ENCODE results near the gene ONECUT1.

Gene ONECUT1

DNA sequence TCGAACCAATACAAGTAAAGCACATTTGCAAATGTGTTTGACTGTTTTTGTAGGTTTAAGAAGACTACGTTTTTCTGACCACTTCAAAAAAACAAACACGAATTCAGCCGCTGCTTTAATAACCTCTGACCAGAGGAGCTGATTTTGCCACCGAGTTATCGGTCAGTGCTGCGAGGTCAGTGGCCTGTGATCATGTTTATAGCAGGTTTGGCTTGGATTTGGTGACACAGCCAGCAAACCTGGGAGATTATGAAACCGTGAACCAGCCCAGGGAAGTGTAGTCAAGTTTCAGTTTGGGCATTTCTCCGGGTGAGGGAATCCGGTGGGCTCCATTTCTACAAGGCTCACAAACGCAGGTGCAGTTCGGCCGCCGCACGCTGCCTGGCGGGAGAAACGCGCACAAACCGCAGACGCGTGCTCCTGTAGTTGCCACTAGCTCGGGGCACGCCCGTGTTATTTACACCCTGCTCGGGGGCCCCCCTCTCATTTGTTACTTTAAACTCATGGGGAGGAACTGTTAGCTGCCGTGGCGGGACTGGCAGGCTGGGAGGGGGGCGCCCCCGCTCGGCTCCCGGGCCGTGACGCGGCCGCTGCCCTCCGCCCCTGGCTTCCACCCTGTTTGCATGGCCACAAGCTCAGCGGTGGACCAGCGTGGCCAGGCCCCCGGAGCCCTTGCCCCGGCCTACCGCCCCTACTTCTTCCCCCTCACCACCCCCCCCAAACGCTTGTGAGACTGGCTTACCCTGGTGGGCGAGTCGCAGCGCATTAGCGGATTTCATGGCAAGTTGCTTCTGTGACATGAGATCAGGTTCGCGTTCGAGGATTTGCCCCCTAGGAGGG lies 13.6 kb upstream of the ONECUT1 start:
- H3K4me1 ChIP-seq (ENCODE audit: control insufficient read depth, insufficient read depth, low read length) = peaks cover 7% of the 10 kb centered on the region
- peak overlapping the region; percentile 55 for H3K4me3 ChIP-seq (ENCODE audit: low read depth, low read length)
- peaks cover 78% of the 10 kb centered on the region for H3K27me3 ChIP-seq (ENCODE audit: control insufficient read depth, insufficient read depth, low read length)
- H3K36me3 ChIP-seq (ENCODE audit: control insufficient read depth, insufficient read depth, low read length) = no peaks in the 10 kb centered on the region
- H3K9me3 ChIP-seq (ENCODE audit: control insufficient read depth, insufficient read depth, low read length) = no peaks in the 10 kb centered on the region
- H3K9ac ChIP-seq (ENCODE audit: low read depth, low read length) = no peak overlapping the region

DNA sequence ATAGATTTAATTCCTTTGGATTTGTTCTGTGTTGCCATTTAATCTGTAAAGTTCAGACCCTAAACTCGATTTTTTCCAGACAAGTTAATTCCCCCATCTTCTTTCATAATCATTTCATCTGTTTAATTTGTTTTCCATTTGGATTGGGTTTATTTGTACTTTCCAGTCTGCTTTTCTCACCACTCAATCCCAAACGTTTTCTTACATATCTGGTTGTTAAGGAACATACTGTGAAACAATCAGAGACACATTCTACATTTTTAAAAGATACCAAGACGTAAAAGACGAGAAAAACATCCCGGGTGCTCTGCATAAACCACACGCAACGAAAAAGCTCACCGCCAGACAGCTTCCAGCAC lies 13.0 kb upstream of the ONECUT1 start:
- peak overlapping the region; percentile 55 for H3K4me3 ChIP-seq (ENCODE audit: low read depth, low read length)
- peaks cover 78% of the 10 kb centered on the region for H3K27me3 ChIP-seq (ENCODE audit: control insufficient read depth, insufficient read depth, low read length)
- no peak overlapping the region for H3K9ac ChIP-seq (ENCODE audit: low read depth, low read length)
- no peaks in the 10 kb centered on the region for H3K9me3 ChIP-seq (ENCODE audit: control insufficient read depth, insufficient read depth, low read length)
- H3K4me1 ChIP-seq (ENCODE audit: control insufficient read depth, insufficient read depth, low read length) = peaks cover 7% of the 10 kb centered on the region
- no peaks in the 10 kb centered on the region for H3K36me3 ChIP-seq (ENCODE audit: control insufficient read depth, insufficient read depth, low read length)

DNA sequence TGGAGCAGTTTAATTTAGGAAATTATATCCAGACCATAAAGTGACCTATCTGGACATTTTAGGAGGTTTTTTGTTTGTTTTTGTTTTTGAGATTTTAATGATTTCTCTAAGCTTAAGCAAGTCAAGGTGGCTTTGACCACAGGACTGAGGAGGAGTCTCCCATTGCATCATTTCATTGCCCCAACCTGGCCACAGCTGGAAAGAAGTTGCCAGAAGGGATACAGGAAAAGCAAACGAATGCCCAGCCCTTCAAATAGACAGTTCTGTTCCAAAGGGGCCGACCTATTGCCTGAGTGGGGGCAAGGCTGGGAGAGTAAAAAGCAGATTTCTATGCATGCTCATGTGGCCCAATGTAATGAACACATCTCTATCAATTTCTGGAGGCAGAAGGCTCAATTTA lies 12.0 kb upstream of the ONECUT1 start:
- Histone ChIP-seq H3K27me3 (ENCODE audit: control insufficient read depth, insufficient read depth, low read length) (peaks cover 78% of the 10 kb centered on the region), H3K9me3 (ENCODE audit: control insufficient read depth, insufficient read depth, low read length) (no peaks in the 10 kb centered on the region), H3K4me3 (ENCODE audit: low read depth, low read length) (no peak overlapping the region), H3K36me3 (ENCODE audit: control insufficient read depth, insufficient read depth, low read length) (no peaks in the 10 kb centered on the region), H3K4me1 (ENCODE audit: control insufficient read depth, insufficient read depth, low read length) (peaks cover 7% of the 10 kb centered on the region), H3K9ac (ENCODE audit: low read depth, low read length) (no peak overlapping the region)

DNA sequence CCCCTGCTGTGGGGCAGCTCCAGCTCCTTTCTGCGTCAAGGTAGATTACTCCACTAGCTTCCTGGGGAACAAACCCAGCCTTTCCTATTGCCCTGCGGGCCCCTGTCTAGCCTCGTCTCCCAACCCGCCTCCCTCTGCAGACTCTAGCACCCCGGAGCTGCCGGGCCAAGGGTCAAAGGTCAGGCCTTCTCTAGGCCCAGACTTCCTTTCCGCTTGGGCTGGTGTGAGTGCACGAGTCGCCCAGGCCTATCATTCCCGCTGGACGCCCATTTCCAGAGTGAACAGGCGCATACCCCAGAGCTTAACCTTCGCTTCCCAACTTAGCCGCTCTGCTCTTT lies 11.6 kb upstream of the ONECUT1 start:
- Histone ChIP-seq H3K27me3 (ENCODE audit: control insufficient read depth, insufficient read depth, low read length) (peaks cover 78% of the 10 kb centered on the region), H3K4me1 (ENCODE audit: control insufficient read depth, insufficient read depth, low read length) (peaks cover 7% of the 10 kb centered on the region)

DNA sequence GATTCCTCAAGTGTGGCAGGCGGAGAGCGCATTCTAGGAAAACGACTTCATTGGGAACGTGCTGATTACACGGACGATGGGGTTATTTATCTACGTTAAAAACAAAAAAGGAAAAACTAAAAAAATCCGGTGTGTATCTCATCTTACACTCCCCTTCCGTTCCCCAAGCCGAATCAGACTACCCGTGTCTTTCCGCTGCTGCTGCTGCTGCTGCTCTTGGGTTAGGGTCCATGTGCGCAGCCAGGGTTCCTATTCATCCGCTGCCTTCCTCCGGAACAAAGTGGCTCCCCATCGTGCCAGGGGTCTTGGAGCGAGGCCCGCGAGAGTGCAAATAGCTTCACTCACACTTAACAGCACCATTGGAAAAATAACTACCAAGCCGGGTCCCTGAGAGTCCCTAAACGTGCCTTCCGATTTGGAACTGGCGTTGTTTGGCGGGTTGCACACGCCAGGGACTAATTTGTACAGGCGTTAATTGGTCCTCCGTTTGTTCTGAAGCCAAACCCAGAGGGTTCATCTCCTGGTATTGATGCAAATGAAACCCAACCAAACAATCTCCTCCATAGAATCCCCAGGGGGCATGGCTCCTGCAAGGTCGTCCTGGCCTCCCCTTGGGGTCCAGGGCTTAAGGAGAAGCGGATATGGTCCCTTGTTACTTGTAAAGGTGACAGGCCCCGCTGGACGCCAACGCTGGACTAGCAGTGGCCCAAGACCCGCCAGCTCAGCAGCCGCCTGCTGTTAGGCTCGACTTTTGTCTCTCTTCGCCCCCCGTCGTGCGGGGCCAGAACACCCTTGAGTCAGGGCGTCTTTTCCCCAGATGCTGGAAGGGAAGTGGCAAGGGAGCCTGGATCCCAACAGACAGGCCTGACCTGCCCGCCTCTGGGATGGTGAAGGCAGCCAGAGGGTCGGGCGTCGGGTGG lies 11.0 kb upstream of the ONECUT1 start:
- H3K9me3 ChIP-seq (ENCODE audit: control insufficient read depth, insufficient read depth, low read length) = no peaks in the 10 kb centered on the region
- H3K4me3 ChIP-seq (ENCODE audit: low read depth, low read length) = peak overlapping the region; percentile 26
- H3K36me3 ChIP-seq (ENCODE audit: control insufficient read depth, insufficient read depth, low read length) = no peaks in the 10 kb centered on the region
- no peak overlapping the region for H3K9ac ChIP-seq (ENCODE audit: low read depth, low read length)
- H3K4me1 ChIP-seq (ENCODE audit: control insufficient read depth, insufficient read depth, low read length) = peaks cover 9% of the 10 kb centered on the region
- H3K27me3 ChIP-seq (ENCODE audit: control insufficient read depth, insufficient read depth, low read length) = peaks cover 78% of the 10 kb centered on the region

More for the DNA sequence above, 11.6 kb upstream of the ONECUT1 start:
- H3K4me3 ChIP-seq (ENCODE audit: low read depth, low read length) = no peak overlapping the region
- H3K9me3 ChIP-seq (ENCODE audit: control insufficient read depth, insufficient read depth, low read length) = no peaks in the 10 kb centered on the region
- H3K9ac ChIP-seq (ENCODE audit: low read depth, low read length) = no peak overlapping the region
- no peaks in the 10 kb centered on the region for H3K36me3 ChIP-seq (ENCODE audit: control insufficient read depth, insufficient read depth, low read length)

DNA sequence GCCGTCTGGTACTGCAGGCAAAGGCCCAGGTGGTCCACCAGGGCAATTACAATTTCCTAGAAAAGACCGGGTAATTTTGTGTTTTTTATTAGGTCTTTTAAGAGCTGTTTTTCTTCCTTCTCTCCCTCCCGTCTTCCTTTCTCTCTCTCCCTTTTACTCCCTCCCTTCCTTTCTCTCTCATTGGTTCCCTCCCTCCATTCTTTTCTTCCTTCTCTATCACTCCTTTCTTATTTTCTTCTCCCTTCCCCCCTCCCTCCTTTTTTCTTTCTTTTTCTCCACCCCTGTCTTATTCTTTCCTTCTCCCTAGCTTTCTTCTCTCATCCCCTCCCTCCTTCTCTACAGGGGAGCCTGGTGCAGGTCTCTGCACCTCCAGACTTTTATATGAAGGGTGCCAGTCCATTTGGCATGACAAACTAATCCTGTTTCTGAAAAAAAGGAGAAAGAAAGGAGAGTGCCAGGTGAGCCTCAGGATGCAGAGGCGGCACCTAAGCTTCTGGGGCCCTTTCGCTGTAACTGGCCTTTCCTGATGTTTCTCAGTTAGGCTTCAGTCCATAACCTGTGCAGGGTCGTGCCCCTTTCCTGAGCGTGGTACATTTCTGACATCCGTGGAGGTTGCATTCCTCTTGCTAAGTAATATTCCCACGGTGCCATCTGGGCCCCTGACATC lies 9.1 kb upstream of the ONECUT1 start:
- Histone ChIP-seq H3K27me3 (ENCODE audit: control insufficient read depth, insufficient read depth, low read length) (peaks cover 95% of the 10 kb centered on the region), H3K9ac (ENCODE audit: low read depth, low read length) (no peak overlapping the region), H3K9me3 (ENCODE audit: control insufficient read depth, insufficient read depth, low read length) (no peaks in the 10 kb centered on the region), H3K4me1 (ENCODE audit: control insufficient read depth, insufficient read depth, low read length) (peaks cover 12% of the 10 kb centered on the region), H3K36me3 (ENCODE audit: control insufficient read depth, insufficient read depth, low read length) (no peaks in the 10 kb centered on the region), H3K4me3 (ENCODE audit: low read depth, low read length) (peak overlapping the region; percentile 27)

DNA sequence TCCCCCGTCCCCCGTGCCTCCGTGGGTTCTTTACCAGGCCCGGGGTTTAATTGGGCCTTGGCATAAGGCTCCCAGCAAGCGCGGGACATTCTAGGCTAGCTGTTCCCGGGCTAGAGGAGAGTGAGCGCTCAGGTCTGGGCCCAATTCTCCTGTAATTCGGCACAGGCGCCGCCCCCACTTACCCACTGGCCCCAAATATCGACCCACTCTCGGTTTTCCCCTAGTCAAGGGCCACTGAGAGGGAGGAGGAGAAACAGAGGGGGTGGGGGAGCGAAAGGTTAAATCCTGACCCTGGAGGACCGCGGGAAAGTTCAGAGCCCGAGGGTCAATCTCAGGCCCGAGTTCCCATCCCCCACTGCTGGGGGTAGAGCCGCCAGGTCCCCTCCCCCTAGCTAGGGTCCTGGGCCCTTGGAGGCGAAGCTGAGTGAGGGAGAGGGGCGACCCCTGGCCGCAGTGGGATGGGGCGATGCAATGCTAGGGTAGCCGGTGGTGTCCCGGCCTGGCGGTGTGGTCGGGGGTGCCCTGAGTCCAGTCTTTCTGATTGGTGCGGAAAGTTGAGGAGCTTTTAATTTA lies 8.5 kb upstream of the ONECUT1 start:
- Histone ChIP-seq H3K4me1 (ENCODE audit: control insufficient read depth, insufficient read depth, low read length) (peaks cover 15% of the 10 kb centered on the region), H3K36me3 (ENCODE audit: control insufficient read depth, insufficient read depth, low read length) (no peaks in the 10 kb centered on the region), H3K9ac (ENCODE audit: low read depth, low read length) (no peak overlapping the region), H3K4me3 (ENCODE audit: low read depth, low read length) (peak overlapping the region; percentile 27), H3K9me3 (ENCODE audit: control insufficient read depth, insufficient read depth, low read length) (no peaks in the 10 kb centered on the region), H3K27me3 (ENCODE audit: control insufficient read depth, insufficient read depth, low read length) (peaks cover 100% of the 10 kb centered on the region)

DNA sequence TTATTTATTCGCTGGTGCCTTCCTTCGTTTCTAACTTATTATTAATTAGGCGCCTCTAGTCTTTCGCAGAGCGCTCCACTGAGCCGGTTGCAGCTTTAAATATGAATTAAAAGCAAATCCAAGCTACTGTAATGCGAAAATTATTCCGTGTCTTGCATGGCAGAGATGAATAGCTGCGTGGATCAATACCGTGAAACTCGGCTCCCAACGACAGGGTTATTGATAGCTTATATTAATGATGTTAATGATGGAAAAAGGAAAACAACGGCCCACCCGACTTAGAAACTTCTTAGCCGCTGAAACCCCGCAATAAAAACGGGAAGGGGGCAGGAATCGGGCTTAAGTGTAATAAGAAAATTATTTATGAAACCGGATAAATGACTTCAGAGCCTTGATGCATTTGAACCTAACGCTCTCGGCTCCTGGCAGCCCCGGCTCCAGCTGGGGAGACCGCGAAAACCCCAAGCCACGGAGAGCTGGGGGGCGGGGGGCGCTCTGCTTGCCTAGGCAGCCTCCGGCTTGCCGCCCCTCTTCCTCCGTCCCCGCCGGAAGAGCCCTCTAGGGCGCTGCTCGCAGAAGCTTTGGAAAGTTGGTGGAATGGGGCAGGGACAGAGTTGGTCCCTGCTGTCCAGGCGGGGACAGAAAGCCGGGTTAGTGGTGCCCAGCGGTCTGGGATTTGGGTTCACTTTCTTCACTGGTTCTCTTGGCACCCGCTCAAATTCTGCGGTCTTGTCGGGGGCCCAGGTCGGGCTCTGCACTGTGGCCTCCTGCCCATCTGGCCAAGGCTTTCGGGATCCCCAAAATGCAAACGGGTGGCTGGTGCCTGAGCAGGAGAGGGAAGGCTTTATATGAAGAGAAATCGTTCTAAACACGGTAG lies 7.7 kb upstream of the ONECUT1 start:
- Histone ChIP-seq H3K9ac (ENCODE audit: low read depth, low read length) (no peak overlapping the region), H3K9me3 (ENCODE audit: control insufficient read depth, insufficient read depth, low read length) (no peaks in the 10 kb centered on the region), H3K36me3 (ENCODE audit: control insufficient read depth, insufficient read depth, low read length) (no peaks in the 10 kb centered on the region), H3K4me1 (ENCODE audit: control insufficient read depth, insufficient read depth, low read length) (peaks cover 18% of the 10 kb centered on the region), H3K27me3 (ENCODE audit: control insufficient read depth, insufficient read depth, low read length) (peaks cover 100% of the 10 kb centered on the region), H3K4me3 (ENCODE audit: low read depth, low read length) (peak overlapping the region; percentile 27)

DNA sequence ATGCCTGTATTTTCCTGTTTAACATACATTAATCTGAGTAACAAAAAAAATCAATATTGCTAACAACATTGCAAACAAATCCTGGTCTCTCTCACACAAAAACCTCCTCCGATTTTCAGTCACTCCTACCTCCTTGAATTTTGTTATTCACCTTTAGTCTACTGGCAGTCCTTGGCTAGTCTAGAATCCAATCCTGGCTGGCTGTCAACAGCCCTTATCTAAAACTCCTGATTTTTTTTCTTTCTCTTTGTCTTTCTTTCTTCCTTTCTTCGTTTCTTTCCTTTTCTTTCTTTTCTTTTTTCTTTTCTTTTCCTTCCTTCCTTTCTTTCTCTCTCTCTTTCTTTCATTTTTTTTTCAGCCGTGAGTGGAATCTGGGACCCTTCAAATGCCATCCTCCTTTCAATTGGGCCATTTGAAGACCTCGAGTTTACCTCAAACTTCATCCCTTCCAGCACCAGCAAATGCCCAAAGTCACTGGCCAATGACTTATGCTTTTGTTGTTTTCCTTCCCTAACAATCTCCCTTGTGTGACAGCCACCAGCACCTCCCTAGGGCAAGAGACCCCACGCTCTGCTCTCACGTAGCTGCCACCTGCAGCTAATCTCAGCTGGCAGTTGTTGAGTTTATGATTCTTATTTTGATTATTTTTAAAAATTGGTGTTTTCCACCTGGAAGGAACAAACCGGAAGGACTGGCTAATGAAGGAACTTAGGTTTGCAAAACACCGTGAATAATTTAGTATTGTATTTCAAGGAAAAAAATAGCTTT lies 6.8 kb upstream of the ONECUT1 start:
- peak overlapping the region; percentile 30 for H3K4me3 ChIP-seq (ENCODE audit: low read depth, low read length)
- peaks cover 26% of the 10 kb centered on the region for H3K4me1 ChIP-seq (ENCODE audit: control insufficient read depth, insufficient read depth, low read length)
- no peak overlapping the region for H3K9ac ChIP-seq (ENCODE audit: low read depth, low read length)
- peaks cover 100% of the 10 kb centered on the region for H3K27me3 ChIP-seq (ENCODE audit: control insufficient read depth, insufficient read depth, low read length)
- H3K36me3 ChIP-seq (ENCODE audit: control insufficient read depth, insufficient read depth, low read length) = no peaks in the 10 kb centered on the region
- H3K9me3 ChIP-seq (ENCODE audit: control insufficient read depth, insufficient read depth, low read length) = no peaks in the 10 kb centered on the region

DNA sequence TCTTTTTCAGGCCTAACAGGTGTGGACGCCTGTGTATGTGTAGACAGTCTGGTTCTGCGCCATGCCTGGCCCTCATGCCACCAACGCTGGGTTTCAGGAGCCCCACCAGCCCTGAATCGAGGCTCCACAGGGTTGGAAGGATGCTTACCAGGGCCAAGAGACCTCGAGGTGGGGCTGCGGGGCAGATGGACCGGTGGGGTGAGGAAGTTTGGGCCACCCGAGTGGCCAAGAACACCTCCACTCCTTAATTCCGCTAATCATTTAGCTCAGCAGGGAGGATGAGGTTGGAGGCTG lies 6.0 kb upstream of the ONECUT1 start:
- no peaks in the 10 kb centered on the region for H3K9me3 ChIP-seq (ENCODE audit: control insufficient read depth, insufficient read depth, low read length)
- peak overlapping the region; percentile 30 for H3K4me3 ChIP-seq (ENCODE audit: low read depth, low read length)
- no peak overlapping the region for H3K9ac ChIP-seq (ENCODE audit: low read depth, low read length)
- peaks cover 27% of the 10 kb centered on the region for H3K4me1 ChIP-seq (ENCODE audit: control insufficient read depth, insufficient read depth, low read length)
- H3K27me3 ChIP-seq (ENCODE audit: control insufficient read depth, insufficient read depth, low read length) = peaks cover 100% of the 10 kb centered on the region
- H3K36me3 ChIP-seq (ENCODE audit: control insufficient read depth, insufficient read depth, low read length) = no peaks in the 10 kb centered on the region
